GM18951 (cell line): ENCODE data around the gene G6PC2.
"Not testable (repeated sequence)": the region's sequence is repeated elsewhere in the genome, so short reads cannot be mapped to it uniquely, and the experiment has no call there.

ENCODE experiments used
- POLR2A ChIP-seq: IDR thresholded peaks from 4 replicates; pipeline ENCODE4 v1.6.1; 2011; ENCODE audit warnings: mild to moderate bottlenecking; ENCODE audit not compliant: insufficient read length, insufficient read depth; ENCODE audit errors: extremely low read depth
- in situ Hi-C: fragments of 300-500 bp; cut with MboI; formaldehyde crosslinking; loops from one replicate; pipeline ENCODE4 v1.12.0; 2022; ENCODE audit warnings: low sequenced_read_pairs, mixed read lengths, inconsistent platforms; ENCODE audit not compliant: unreplicated experiment

Gene G6PC2

GRCh38 chr2:168901003-168901402 lies at the start of gene G6PC2:
TSS of gene G6PC2 (plus strand) at chr2:168901291. CDS start at chr2:168901332, 41 bp downstream.
- in situ Hi-C loops: no loop called here
- no peak for TF ChIP-seq POLR2A

- TF ChIP-seq POLR2A: no peak
- in situ Hi-C loops: no loop called here
Measured at GRCh38 chr2:168851674-168852320, 49.3 kb upstream of the G6PC2 start.

- TF ChIP-seq POLR2A: no peak
Measured at GRCh38 chr2:168852481-168852880, 48.6 kb upstream of the G6PC2 start.

GRCh38 chr2:168853471-168853870 lies 47.6 kb upstream of the G6PC2 start:
- in situ Hi-C loops: no loop called here
- no peak for TF ChIP-seq POLR2A

More at GRCh38 chr2:168852481-168852880, 48.6 kb upstream of the G6PC2 start:
- in situ Hi-C loops: no loop called here

GRCh38 chr2:168854651-168855050 lies 46.4 kb upstream of the G6PC2 start:
- TF ChIP-seq POLR2A: no peak
- in situ Hi-C loops: no loop called here

GRCh38 chr2:168855601-168856000 lies 45.5 kb upstream of the G6PC2 start:
- in situ Hi-C loops: no loop called here
- TF ChIP-seq POLR2A: no peak

- in situ Hi-C loops: no loop called here
- no peak for TF ChIP-seq POLR2A
Measured at GRCh38 chr2:168858146-168858545, 42.9 kb upstream of the G6PC2 start.

GRCh38 chr2:168867164-168867563 lies 33.9 kb upstream of the G6PC2 start:
- in situ Hi-C loops: not testable (repeated sequence)

- in situ Hi-C loops: not testable (repeated sequence)
Measured at GRCh38 chr2:168870369-168870768, 30.7 kb upstream of the G6PC2 start.

- in situ Hi-C loops: not testable (repeated sequence)
Measured at GRCh38 chr2:168870824-168871223, 30.3 kb upstream of the G6PC2 start.

- TF ChIP-seq POLR2A: no peak
- in situ Hi-C loops: no loop called here
Measured at GRCh38 chr2:168874368-168875054, 26.6 kb upstream of the G6PC2 start.

- in situ Hi-C loops: not testable (repeated sequence)
Measured at GRCh38 chr2:168882163-168882562, 18.9 kb upstream of the G6PC2 start.

GRCh38 chr2:168884975-168885374 lies 16.1 kb upstream of the G6PC2 start:
- in situ Hi-C loops: no loop called here
- no peak for TF ChIP-seq POLR2A

GRCh38 chr2:168889635-168890005 lies 11.5 kb upstream of the G6PC2 start:
- no peak for TF ChIP-seq POLR2A
- in situ Hi-C loops: no loop called here

- TF ChIP-seq POLR2A: peak; percentile 68
- in situ Hi-C loops: no loop called here
Measured at GRCh38 chr2:168890006-168890782, 10.9 kb upstream of the G6PC2 start, which contains the start of gene SPC25. TSS of gene SPC25 (minus strand) at chr2:168890430. CDS start at chr2:168889519, 911 bp downstream.
